ENCODE results near the gene HMMR.
"Not testable (repeated sequence)": the region's sequence is repeated elsewhere in the genome, so short reads cannot be mapped to it uniquely, and the experiment has no call there.

Gene HMMR

GRCh38 chr5:163506726-163507125 is 46.3 kb downstream of the HMMR start:
- no peak for DNase-seq

GRCh38 chr5:163508753-163509152 is 48.3 kb downstream of the HMMR start:
- no peak for DNase-seq

GRCh38 chr5:163509291-163509951 is 49.0 kb downstream of the HMMR start:
- no peak for DNase-seq

- DNase-seq: no peak
These were observed 52.1 kb downstream of the HMMR start for GRCh38 chr5:163512526-163512925.

GRCh38 chr5:163525096-163525495 is 64.7 kb downstream of the HMMR start:
- DNase-seq: no peak

- DNase-seq: no peak
These were observed 69.3 kb downstream of the HMMR start for GRCh38 chr5:163529698-163530097.

- DNase-seq: no peak
These were observed 70.8 kb downstream of the HMMR start for GRCh38 chr5:163531272-163531671.

- no peak for DNase-seq
These were observed 72.0 kb downstream of the HMMR start for GRCh38 chr5:163532171-163533084.

GRCh38 chr5:163533223-163533622 is 72.8 kb downstream of the HMMR start:
- no peak for DNase-seq

GRCh38 chr5:163534492-163535094 is 74.2 kb downstream of the HMMR start:
- DNase-seq: no peak

- no peak for DNase-seq
These were observed 74.9 kb downstream of the HMMR start for GRCh38 chr5:163535290-163535689.

- not testable (repeated sequence) for DNase-seq
These were observed 76.0 kb downstream of the HMMR start for GRCh38 chr5:163536442-163536841.

- no peak for DNase-seq
These were observed 80.3 kb downstream of the HMMR start for GRCh38 chr5:163540696-163541095.

Data from activated T-cell treated with anti-CD3 and anti-CD28 coated beads, Interleukin-2, amount 50 U/mL, for 1 hour (primary cell).